Heart right ventricle (tissue), 16 donors: ENCODE results near the gene PPP2R5E. TPM values are rescaled to one million over a fixed set of nuclear protein-coding genes. Genes with fewer than 3 reads are reported as not detected.

Source experiments
- ATAC-seq, 8 donors: fragments of 200-7000 bp; cut with Tn5 transposase; one replicate each; pipeline ENCODE4 v1.9.1; 2020; ENCODE audit warnings: mild to moderate bottlenecking in 8 of 8, moderate library complexity in 8 of 8, moderate number of reproducible peaks in 1 of 8
- DNase-seq, 2 donors: peaks; one replicate each; pipeline ENCODE4 v3.0.0-alpha.2; 2020
- H3K27ac ChIP-seq, 10 donors: fragments of 200-600 bp; sonication (generic) in 2 of 10; one replicate each; pipeline versions ENCODE4 v1.5.0 to v1.8.0; 2020 to 2022; ENCODE audit warnings: mild to moderate bottlenecking in 3 of 10
- H3K27me3 ChIP-seq, 7 donors: fragments of 200-600 bp; one replicate each; pipeline ENCODE4 v1.8.0; 2021 to 2022; ENCODE audit warnings: mild to moderate bottlenecking in 2 of 7
- H3K36me3 ChIP-seq, 9 donors: fragments of 200-600 bp; sonication (generic) in 1 of 9; one replicate each; pipeline versions ENCODE4 v1.5.0 to v1.8.0; 2020 to 2022; ENCODE audit warnings: mild to moderate bottlenecking in 2 of 9
- H3K4me1 ChIP-seq, 9 donors: fragments of 200-600 bp; sonication (generic) in 1 of 9; one replicate each; pipeline versions ENCODE4 v1.5.0 to v1.8.0; 2020 to 2022; ENCODE audit warnings: mild to moderate bottlenecking in 4 of 9
- H3K4me3 ChIP-seq, 10 donors: fragments of 200-600 bp; sonication (generic) in 2 of 10; one replicate each; pipeline versions ENCODE4 v1.5.0 to v1.8.0; 2020 to 2022; ENCODE audit warnings: mild to moderate bottlenecking in 7 of 10, moderate library complexity in 2 of 10
- H3K9me3 ChIP-seq, 11 donors: fragments of 200-600 bp in 10 of 11; sonication (generic) in 2 of 11; one replicate each; pipeline versions ENCODE4 v1.5.0 to v1.8.0; 2013 to 2022; ENCODE audit warnings: mild to moderate bottlenecking in 2 of 11, control low read depth in 1 of 11, moderate library complexity in 1 of 11
- WGBS, 2 donors: extraction: QIAGEN DNeasy Blood & Tissue Kit; methylation state at CpG; one replicate each; pipeline ENCODE4 v1.1.7; 2013; ENCODE audit warnings: inconsistent platforms in 1 of 2; 5-methylcytosine and 5-hydroxymethylcytosine counted together
- intact Hi-C, 10 donors: fragments of 100-400 bp; cut with DNase I; formaldehyde crosslinking; loops; one replicate each; pipeline versions ENCODE4 v1.11.1 to v1.14.2; 2022
- polyA plus RNA-seq, 2 donors: library from polyadenylated mRNA; stranded (reverse); fragments of 200-250 nt; gene quantifications; one replicate each; pipeline ENCODE4 v1.2.3, GENCODE V29; 2013
- total RNA-seq, 10 donors: library from RNA; stranded (reverse); fragmentation: NEBNext Ultra II Directional in 3 of 10; extraction: Animal tissue kit (Norgen Biotek cat#: 25700) in 3 of 10; gene quantifications; one replicate each; pipeline versions ENCODE4 v1.2.1 to v1.2.4, GENCODE V29; 2021 to 2023
- TF ChIP-seq, protein P1 (sequence below), 9 donors: fragments of 200-600 bp; sonication (generic) in 2 of 9; IDR thresholded peaks; one replicate each; pipeline versions ENCODE4 v1.5.0 to v1.8.0; 2021 to 2022; ENCODE audit warnings: antibody characterized with exemption in 9 of 9, mild to moderate bottlenecking in 5 of 9, moderate library complexity in 1 of 9
- donor health status: Arrhythmogenic right ventricular cardiomyopathy.
- donor health status: ischemic (EF 13 %, LVEDD 7.1; RV severe dilation, severe dysfunction).
- donor health status: healthy with polysubstance abuse.
- donor health status: DM: no; HTN: yes; CAD: no.
- donor health status: DM: no; HTN: no; CAD: no.
- donor health status: ischemic (EF 25% LVEDD 6.9; RV normal size, moderate dysfunction).
- donor health status: ischemic (EF 25% LVEDD 5.7; RV mildly dilated, moderate dysfunction).
- donor health status: healthy.
- donor health status: DM: yes; HTN: yes; CAD: no.
- donor health status: Ischemic cardiomyopathy.
- donor health status: ischemic (EF 35%, LVEDD 5.7; RV mildly dilated, moderate dysfunction).
- donor health status: nonischemic (EF 11% LVEDD 7.7; RV severe dilation, severe dysfunction).
- donor health status: DM: yes; HTN: yes; CAD: no.
- donor health status: PGD.
- donor health status: ischemic (EF 29% LVEDD 5.4; RV normal size, mild dysfunction).
- donor health status: nonischemic (EF 23%, LVEDD 6.1; RV moderate dilation, normal function).

The PPP2R5E gene
- total and polyA plus RNA-seq, 12 donors, result 6.1 to 44.4 (median 36.4) TPM

DNA sequence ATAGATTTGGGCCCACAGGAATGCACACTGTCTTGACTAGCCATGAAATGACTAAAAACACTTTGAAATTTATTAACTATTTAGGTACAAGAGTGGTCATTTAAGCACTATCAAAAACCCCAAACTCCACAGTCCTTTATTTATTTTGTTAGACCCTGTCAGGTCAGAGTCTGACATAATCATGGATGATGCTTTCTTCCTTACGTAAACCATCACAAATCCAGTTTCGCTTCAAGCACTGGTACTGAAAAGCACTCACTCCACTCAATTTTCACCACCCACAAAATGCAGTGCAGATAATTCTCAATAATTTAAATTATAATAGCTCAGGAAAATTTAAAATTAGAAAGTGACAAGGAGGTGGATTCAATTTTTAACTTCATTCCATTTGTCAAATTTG is 25.8 kb downstream of the PPP2R5E start:
- Histone ChIP-seq H3K27me3 (no peaks in the 10 kb centered on the region), H3K4me3 (no peak overlapping the region), H3K27ac (no peak overlapping the region), H3K9me3 (no peaks in the 10 kb centered on the region), H3K4me1 (peaks cover 0 to 33% (median 16%) of the 10 kb centered on the region in 9 donors), H3K36me3 (peaks cover 0 to 15% (median 0%) of the 10 kb centered on the region in 9 donors)
- 90 to 95% methylated on average over 2 of the region's 2 CpGs for WGBS, 2 donors
- no peak for DNase-seq
- no peak for ATAC-seq
- TF ChIP-seq, protein P1, sequence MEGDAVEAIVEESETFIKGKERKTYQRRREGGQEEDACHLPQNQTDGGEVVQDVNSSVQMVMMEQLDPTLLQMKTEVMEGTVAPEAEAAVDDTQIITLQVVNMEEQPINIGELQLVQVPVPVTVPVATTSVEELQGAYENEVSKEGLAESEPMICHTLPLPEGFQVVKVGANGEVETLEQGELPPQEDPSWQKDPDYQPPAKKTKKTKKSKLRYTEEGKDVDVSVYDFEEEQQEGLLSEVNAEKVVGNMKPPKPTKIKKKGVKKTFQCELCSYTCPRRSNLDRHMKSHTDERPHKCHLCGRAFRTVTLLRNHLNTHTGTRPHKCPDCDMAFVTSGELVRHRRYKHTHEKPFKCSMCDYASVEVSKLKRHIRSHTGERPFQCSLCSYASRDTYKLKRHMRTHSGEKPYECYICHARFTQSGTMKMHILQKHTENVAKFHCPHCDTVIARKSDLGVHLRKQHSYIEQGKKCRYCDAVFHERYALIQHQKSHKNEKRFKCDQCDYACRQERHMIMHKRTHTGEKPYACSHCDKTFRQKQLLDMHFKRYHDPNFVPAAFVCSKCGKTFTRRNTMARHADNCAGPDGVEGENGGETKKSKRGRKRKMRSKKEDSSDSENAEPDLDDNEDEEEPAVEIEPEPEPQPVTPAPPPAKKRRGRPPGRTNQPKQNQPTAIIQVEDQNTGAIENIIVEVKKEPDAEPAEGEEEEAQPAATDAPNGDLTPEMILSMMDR (IDR thresholded peaks at IDR 0.05), result no peak
- intact Hi-C loops, result no loop called here

DNA sequence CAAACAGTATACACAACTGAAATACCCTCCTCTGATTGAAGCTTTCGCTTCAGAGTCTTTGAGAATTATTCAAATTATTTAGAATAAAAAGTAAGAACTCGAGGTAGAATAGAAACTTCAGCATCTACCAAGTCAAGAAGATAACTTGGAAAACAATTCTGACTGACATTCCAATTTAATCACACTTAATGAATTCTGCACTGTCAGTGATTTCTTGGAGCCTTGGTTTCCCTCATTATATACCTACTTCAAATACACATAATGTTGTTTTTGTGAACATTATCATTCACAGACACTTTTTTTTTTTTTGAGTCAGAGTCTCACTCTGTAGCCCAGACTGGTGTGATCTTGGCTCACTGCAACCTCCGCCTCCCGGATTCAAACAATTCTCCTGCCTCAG is 27.9 kb downstream of the PPP2R5E start:
- ATAC-seq (no peak), DNase-seq (no peak)
- intact Hi-C loops, result no loop called here
- no peaks in the 10 kb centered on the region for H3K27me3 ChIP-seq
- no peak overlapping the region for H3K27ac ChIP-seq
- 94 to 96% methylated on average over 4 of the region's 4 CpGs for WGBS, 2 donors
- peaks cover 0 to 45% (median 16%) of the 10 kb centered on the region in 9 donors for H3K4me1 ChIP-seq
- H3K9me3 ChIP-seq, result no peaks in the 10 kb centered on the region
- H3K4me3 ChIP-seq, result no peak overlapping the region
- TF ChIP-seq, protein P1 (IDR thresholded peaks at IDR 0.05), result no peak
- H3K36me3 ChIP-seq, result peaks cover 0 to 15% (median 0%) of the 10 kb centered on the region in 9 donors

DNA sequence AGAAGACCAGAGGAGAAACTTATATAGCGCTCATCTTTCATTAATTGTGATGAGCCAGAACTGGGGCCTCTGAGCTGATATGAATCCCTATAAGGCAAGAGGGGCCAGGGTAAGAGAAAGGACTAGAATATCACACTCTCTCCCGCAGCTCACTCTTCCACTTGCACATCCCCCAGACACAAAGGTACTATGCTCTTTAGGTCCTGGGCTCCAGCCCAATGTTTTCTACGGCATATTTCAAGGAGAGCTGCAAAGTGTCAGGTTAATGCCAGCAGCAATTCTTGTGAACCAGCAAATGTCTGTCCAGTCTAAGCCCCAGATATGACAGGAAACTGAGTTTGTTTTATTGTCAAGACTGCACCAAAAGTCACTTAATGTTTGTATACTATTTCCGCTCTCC is 29.4 kb downstream of the PPP2R5E start:
- DNase-seq (no peak), ATAC-seq (peak in 4 of 8 donors; percentile 15 to 41 (median 32))
- Histone ChIP-seq H3K36me3 (peaks cover 0 to 16% (median 0%) of the 10 kb centered on the region in 9 donors), H3K9me3 (no peaks in the 10 kb centered on the region), H3K27ac (no peak overlapping the region), H3K4me3 (no peak overlapping the region), H3K27me3 (no peaks in the 10 kb centered on the region), H3K4me1 (peaks cover 0 to 48% (median 16%) of the 10 kb centered on the region in 9 donors)
- intact Hi-C loops, result no loop called here
- WGBS, 2 donors, result 51 to 64% methylated on average over 4 of the region's 4 CpGs
- TF ChIP-seq, protein P1 (IDR thresholded peaks at IDR 0.05), result no peak

DNA sequence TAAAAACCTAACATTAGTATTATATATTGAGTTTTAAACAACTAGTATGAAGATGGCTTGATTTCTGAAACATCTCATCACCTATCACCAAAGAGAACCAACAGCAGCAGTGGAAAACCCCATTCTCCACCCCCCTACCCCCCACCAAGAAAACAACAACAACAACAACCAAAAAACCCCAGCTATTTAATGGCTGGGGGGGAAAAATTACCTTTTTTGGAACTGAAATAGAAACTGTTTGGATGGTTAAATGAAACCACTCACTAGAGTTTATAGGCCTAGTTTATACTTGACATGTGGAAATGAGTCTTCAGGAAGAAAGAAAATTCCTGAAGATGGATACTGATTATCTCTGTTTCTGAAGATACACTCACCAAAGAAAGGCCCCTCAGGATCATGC is 30.3 kb downstream of the PPP2R5E start:
- Histone ChIP-seq H3K36me3 (peaks cover 0 to 16% (median 0%) of the 10 kb centered on the region in 9 donors), H3K27ac (no peak overlapping the region), H3K4me3 (no peak overlapping the region), H3K9me3 (no peaks in the 10 kb centered on the region), H3K27me3 (no peaks in the 10 kb centered on the region), H3K4me1 (peaks cover 0 to 48% (median 16%) of the 10 kb centered on the region in 9 donors)
- ATAC-seq, result no peak
- TF ChIP-seq, protein P1 (IDR thresholded peaks at IDR 0.05), result no peak
- DNase-seq, result no peak
- intact Hi-C loops, result no loop called here
